CD4-positive, alpha-beta memory T cell (primary cell): ENCODE measurements around the gene PRPF40A. TPM values are rescaled to one million over a fixed set of nuclear protein-coding genes. Genes with fewer than 3 reads are reported as not detected.

ENCODE experiments used
- CTCF ChIA-PET: fragments of 350-600 bp; sonication (Branson Sonifier 250); formaldehyde crosslinking; loops from one replicate; lab custom pipeline; 2021; ENCODE audit warnings: inconsistent platforms; ENCODE audit not compliant: partially characterized antibody; lab: Charles Lee
- POLR2A ChIA-PET: fragments of 350-600 bp; sonication (Branson Sonifier 250); formaldehyde crosslinking; loops from one replicate; lab custom pipeline; 2021; ENCODE audit not compliant: partially characterized antibody; lab: Charles Lee
- DNase-seq, 5 donors: peaks; one replicate each; pipeline versions ENCODE4 v3.0.0 to v3.0.0-alpha.2; 2020 to 2022; ENCODE audit warnings: mixed read lengths in 1 of 5
- H3K27ac ChIP-seq: one replicate; pipeline ENCODE4 v1.7.0; 2013; ENCODE audit warnings: low read depth, low read length
- H3K27me3 ChIP-seq: 2 replicates; pipeline ENCODE4 v1.7.0; 2013; ENCODE audit warnings: mild to moderate bottlenecking, low read length, moderate library complexity; ENCODE audit not compliant: insufficient read depth
- H3K36me3 ChIP-seq: 2 replicates; pipeline ENCODE4 v1.7.0; 2013; ENCODE audit warnings: mild to moderate bottlenecking, low read length, moderate library complexity; ENCODE audit not compliant: insufficient read depth
- H3K4me1 ChIP-seq: 2 replicates; pipeline ENCODE4 v1.7.0; 2013; ENCODE audit warnings: mild to moderate bottlenecking, low read length, moderate library complexity; ENCODE audit not compliant: insufficient read depth
- H3K4me3 ChIP-seq, 2 donors: one replicate each; pipeline ENCODE4 v1.7.0; 2013; ENCODE audit warnings: low read length in 2 of 2, mild to moderate bottlenecking in 1 of 2
- H3K9me3 ChIP-seq, 2 donors: one replicate each; pipeline ENCODE4 v1.7.0; 2013; ENCODE audit warnings: low read length in 2 of 2, control low read depth in 1 of 2; ENCODE audit not compliant: control insufficient read depth in 1 of 2
- H3K27ac Mint-ChIP-seq, 7 donors: one replicate each; pipeline ENCODE4 v1.8.0; 2020 to 2021; ENCODE audit warnings: mixed read lengths in 7 of 7, mild to moderate bottlenecking in 6 of 7, inconsistent platforms in 3 of 7, moderate library complexity in 3 of 7
- H3K27me3 Mint-ChIP-seq, 2 donors: one replicate each; pipeline ENCODE4 v1.8.0; 2020 to 2021; ENCODE audit warnings: mixed read lengths in 2 of 2
- H3K36me3 Mint-ChIP-seq, 2 donors: one replicate each; pipeline ENCODE4 v1.8.0; 2020 to 2021; ENCODE audit warnings: mixed read lengths in 2 of 2, inconsistent platforms in 1 of 2, mild to moderate bottlenecking in 1 of 2
- H3K4me1 Mint-ChIP-seq, 4 donors: one replicate each; pipeline ENCODE4 v1.8.0; 2020 to 2021; ENCODE audit warnings: mixed read lengths in 4 of 4, mild to moderate bottlenecking in 1 of 4
- H3K4me3 Mint-ChIP-seq, 8 donors: one replicate each; pipeline ENCODE4 v1.8.0; 2020 to 2021; ENCODE audit warnings: mixed read lengths in 8 of 8, mild to moderate bottlenecking in 7 of 8, moderate library complexity in 6 of 8, inconsistent platforms in 3 of 8
- H3K9me3 Mint-ChIP-seq, 8 donors: one replicate each; pipeline ENCODE4 v1.8.0; 2020 to 2021; ENCODE audit warnings: mixed read lengths in 8 of 8, mild to moderate bottlenecking in 5 of 8, inconsistent platforms in 3 of 8, moderate library complexity in 1 of 8
- intact Hi-C: fragments of 100-400 bp; cut with micrococcal nuclease; formaldehyde crosslinking; loops from one replicate; pipeline ENCODE4 v1.15.1; 2023
- polyA plus RNA-seq, 2 donors: library from polyadenylated mRNA; unstranded; fragments of 300-500 nt; fragmentation: Illumina TruSeq; gene quantifications; one replicate each; pipeline ENCODE4 v1.2.3, GENCODE V29; 2021
- total RNA-seq, 2 experiments: library from RNA; stranded (reverse); gene quantifications; one replicate each; pipeline ENCODE4 v1.2.3, GENCODE V29; 2021

The PRPF40A gene
- total and polyA plus RNA-seq, 4 experiments from 2014 or later: 70.5 to 129 (median 100) TPM

DNA sequence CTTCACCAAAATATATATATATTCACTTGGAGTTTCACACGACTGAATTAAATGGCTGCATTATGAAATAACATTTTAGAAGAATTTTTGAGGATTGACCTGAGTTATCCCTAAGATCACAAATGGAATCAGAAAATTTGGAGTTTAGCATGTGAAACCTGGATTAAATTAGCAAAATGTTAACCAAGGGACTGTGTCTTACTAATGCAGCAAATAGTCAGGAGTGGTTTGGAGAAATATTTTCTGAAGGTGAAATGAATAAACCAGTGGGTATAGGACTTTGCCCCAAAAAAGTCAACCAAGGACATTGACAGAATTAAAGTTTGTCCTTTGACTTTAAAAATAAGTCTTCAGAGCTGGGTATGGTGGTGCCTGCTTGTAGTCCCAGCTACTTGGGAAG is 111.2 kb downstream of the PRPF40A start:
- H3K9me3 ChIP-seq: no peaks in the 10 kb centered on the region
- H3K4me3 Mint-ChIP-seq: no peak overlapping the region
- no peak overlapping the region for H3K4me3 ChIP-seq
- H3K4me1 ChIP-seq: no peaks in the 10 kb centered on the region
- H3K36me3 ChIP-seq: no peaks in the 10 kb centered on the region
- no peak for DNase-seq
- peaks cover 0 to 2% (median under 1%) of the 10 kb centered on the region in 4 donors for H3K4me1 Mint-ChIP-seq
- POLR2A ChIA-PET: no interaction called here
- H3K27ac ChIP-seq: no peak overlapping the region
- no peaks in the 10 kb centered on the region for H3K9me3 Mint-ChIP-seq
- no peaks in the 10 kb centered on the region for H3K36me3 Mint-ChIP-seq
- no peaks in the 10 kb centered on the region for H3K27me3 ChIP-seq
- H3K27me3 Mint-ChIP-seq: peaks cover 0 to 2% of the 10 kb centered on the region in 2 donors
- H3K27ac Mint-ChIP-seq: no peak overlapping the region
- intact Hi-C loops: no loop called here
- CTCF ChIA-PET: interaction anchor here (1.2 to 1.3 kb wide), 3 partner anchors 27 to 430 kb away, joined by 3 to 5 read pairs (median 5); partner anchors contain the start of gene STAM2

DNA sequence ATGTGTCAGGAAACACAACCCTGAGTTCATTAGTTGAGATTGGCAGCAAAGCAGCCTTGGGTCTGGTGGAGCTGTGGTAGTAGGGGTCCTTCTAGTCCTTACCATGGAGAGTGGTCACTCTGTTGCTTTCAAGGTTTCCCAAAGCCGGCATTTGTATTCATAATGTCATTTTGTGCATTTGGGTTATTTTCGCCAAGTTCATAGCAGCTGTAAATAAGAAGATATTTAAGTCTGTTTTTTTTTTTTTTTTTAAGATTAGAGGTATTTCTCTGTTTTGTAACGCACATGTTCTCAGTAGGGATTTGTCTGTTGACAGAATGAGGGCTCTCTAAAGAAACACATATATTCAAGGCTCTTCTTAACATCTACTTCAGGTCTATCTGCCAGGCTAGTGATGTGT is 114.1 kb downstream of the PRPF40A start:
- DNase-seq: no peak
- POLR2A ChIA-PET: no interaction called here
- Histone ChIP-seq H3K36me3 (no peaks in the 10 kb centered on the region), H3K9me3 (no peaks in the 10 kb centered on the region), H3K4me3 (no peak overlapping the region), H3K27ac (no peak overlapping the region), H3K4me1 (no peaks in the 10 kb centered on the region), H3K27me3 (no peaks in the 10 kb centered on the region)
- no peaks in the 10 kb centered on the region for H3K36me3 Mint-ChIP-seq
- no peak overlapping the region for H3K27ac Mint-ChIP-seq
- H3K4me1 Mint-ChIP-seq: peaks cover 0 to 2% (median under 1%) of the 10 kb centered on the region in 4 donors
- CTCF ChIA-PET: interaction anchor here (0.6 kb wide), 1 partner anchor 9 kb away, joined by 4 read pairs; no protein-coding TSS in a partner anchor
- no peaks in the 10 kb centered on the region for H3K27me3 Mint-ChIP-seq
- intact Hi-C loops: no loop called here
- H3K9me3 Mint-ChIP-seq: no peaks in the 10 kb centered on the region
- H3K4me3 Mint-ChIP-seq: no peak overlapping the region

DNA sequence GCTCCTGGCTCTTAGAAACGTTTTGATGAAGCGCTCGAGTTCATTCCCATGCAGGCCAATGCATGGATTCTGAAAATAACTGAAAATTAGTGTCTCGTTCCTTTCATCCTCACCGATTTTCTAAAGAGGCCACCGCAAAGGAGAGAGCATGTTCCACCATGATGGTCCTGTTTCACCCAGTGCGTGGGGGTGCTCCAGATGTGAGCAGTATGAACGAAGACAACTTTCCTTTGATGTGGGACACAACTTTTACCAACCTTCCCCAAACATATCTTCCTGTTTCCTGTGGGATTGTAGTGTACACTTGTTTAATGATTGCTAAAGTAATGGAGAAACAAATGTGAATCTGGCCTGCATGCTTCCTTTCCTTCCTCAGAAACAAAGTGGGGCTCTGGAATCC is 114.5 kb downstream of the PRPF40A start:
- POLR2A ChIA-PET: no interaction called here
- DNase-seq: no peak
- intact Hi-C loops: no loop called here
- no peaks in the 10 kb centered on the region for H3K4me1 ChIP-seq
- Mint-ChIP-seq H3K4me1 (peaks cover 0 to 2% (median under 1%) of the 10 kb centered on the region in 4 donors), H3K36me3 (no peaks in the 10 kb centered on the region), H3K27ac (no peak overlapping the region), H3K4me3 (no peak overlapping the region), H3K27me3 (peaks cover 0 to 2% of the 10 kb centered on the region in 2 donors), H3K9me3 (no peaks in the 10 kb centered on the region)
- CTCF ChIA-PET: interaction anchor here (0.6 to 1.0 kb wide), 2 partner anchors 8 to 33 kb away, joined by 3 to 4 read pairs; no protein-coding TSS in a partner anchor
- H3K27me3 ChIP-seq: no peaks in the 10 kb centered on the region
- H3K36me3 ChIP-seq: no peaks in the 10 kb centered on the region
- H3K27ac ChIP-seq: no peak overlapping the region
- no peak overlapping the region for H3K4me3 ChIP-seq
- no peaks in the 10 kb centered on the region for H3K9me3 ChIP-seq

Other genes starting within 250 kb of the PRPF40A start
- gene ARL6IP6, start 1.2 kb upstream of the PRPF40A start, total RNA-seq: 10 to 100 TPM; 21.4 to 22.7 TPM
- 10 to 100 TPM; 27.6 to 42.6 TPM for gene ARL6IP6, start 1.2 kb upstream of the PRPF40A start, polyA plus RNA-seq